DMS53 treated with DMSO at 0.1 percent for 48 hours (cell line): Measurements from ENCODE around the gene SCAI.
"Not testable (repeated sequence)": the region's sequence is repeated elsewhere in the genome, so short reads cannot be mapped to it uniquely, and the experiment has no call there.

Experiments
- DNase-seq: peaks from one replicate; lab custom pipeline; 2025; ENCODE audit not compliant: unreplicated experiment; lab: John Stamatoyannopoulos, UW

SCAI gene

DNA sequence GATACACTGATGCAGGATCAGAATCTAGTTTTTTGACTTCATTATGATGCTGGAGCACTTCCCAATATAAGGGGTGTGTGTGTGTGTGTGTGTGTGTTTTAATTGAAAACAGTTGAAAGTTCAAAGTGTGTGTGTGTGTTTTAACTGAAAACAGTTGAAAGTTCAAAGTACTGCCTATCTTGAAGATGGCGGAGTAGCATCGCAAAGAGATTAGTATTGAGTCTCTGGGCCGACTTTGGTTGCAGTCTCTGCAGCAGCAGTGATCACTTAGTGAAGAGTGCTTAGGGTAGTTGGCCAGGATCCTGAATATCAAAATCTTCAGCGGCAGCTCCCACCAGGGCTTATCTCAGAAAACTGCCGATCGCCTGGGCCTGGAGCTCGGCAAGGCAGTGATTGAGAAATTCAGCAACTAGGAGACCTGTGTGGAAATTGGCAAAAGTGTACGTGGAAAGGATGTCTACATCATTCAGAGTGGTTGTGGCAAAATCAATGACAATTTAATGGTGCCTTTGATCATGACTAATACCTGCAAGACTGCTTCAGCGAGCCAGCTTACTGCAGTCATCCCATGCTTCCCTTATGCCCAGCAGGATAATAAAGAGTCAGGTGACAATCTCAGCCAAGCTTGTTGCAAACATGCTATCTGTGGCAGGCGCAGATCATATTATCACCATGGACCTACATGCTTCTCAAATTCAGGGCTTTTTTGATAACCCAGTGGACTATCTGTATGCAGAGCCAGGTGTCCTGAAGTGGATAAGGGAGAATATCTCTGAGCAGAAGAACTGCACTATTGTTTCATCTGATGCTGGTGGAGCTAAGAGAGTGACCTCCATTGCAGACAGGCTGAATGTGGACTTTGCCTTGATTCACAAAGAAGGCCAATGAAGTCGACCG lies 7.3 kb upstream of the SCAI start:
- DNase-seq, result no peak

DNA sequence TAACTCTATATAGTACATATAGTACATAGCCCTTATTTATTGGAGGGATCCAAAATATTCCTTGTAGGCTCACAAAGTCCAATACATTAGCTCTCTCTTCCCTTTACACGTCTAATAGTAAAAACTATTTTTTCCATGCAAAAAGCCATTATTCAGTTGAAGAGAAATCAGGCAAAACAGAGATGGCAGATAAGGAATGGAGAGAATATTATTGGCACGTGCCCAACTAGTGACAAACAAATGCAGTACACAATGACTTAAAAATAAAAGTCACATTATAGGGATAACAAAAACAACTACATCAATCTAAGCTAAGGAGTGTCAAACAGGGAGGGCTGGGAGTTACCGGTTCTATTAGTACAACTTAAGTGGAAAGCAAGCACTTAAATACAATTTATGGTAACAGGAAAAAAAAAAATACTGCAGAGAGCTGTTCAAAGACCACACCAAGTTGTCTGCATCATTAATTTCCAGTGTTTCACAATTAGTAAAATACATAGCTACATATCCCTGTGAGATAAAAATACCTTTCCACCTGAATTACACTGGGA lies 4.1 kb upstream of the SCAI start:
- no peak for DNase-seq

DNA sequence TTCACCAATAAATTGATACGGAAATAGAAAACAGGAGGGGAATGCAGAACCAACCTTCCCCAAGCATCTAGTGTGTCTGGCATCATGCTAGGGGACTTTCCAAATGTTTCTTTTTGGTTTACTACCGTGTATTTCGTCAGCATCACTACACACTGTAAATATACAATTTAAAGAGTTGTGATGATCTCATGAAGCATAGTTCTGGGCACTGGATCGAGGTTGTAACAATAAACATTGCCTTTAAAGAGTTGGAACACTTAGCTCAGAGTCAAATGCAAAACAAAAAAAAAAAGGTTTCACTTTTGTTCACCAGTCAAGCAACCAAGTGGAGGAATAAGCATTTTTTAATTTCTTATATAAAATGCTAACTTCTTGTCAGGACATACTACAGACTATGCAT lies 2.9 kb upstream of the SCAI start:
- DNase-seq, result no peak

DNA sequence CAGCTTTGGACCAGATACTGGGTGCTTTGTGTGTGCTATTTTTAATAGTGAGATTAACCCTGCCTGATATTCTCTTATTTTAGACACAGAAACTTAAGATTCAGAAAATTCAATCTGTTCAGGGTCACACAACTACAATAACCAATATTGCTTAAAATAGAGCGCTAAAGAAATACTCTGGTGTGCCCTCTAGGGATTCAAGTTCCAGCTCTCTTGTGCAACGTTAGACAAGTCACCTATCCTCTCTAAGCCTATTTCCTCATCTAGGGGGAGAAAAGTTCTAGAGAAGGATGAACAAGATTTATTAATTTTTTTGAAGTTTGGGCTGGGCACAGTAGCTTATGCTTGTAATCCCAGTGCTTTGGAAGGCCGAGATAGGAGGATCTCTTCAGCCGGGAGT lies 2.1 kb upstream of the SCAI start:
- no peak for DNase-seq

DNA sequence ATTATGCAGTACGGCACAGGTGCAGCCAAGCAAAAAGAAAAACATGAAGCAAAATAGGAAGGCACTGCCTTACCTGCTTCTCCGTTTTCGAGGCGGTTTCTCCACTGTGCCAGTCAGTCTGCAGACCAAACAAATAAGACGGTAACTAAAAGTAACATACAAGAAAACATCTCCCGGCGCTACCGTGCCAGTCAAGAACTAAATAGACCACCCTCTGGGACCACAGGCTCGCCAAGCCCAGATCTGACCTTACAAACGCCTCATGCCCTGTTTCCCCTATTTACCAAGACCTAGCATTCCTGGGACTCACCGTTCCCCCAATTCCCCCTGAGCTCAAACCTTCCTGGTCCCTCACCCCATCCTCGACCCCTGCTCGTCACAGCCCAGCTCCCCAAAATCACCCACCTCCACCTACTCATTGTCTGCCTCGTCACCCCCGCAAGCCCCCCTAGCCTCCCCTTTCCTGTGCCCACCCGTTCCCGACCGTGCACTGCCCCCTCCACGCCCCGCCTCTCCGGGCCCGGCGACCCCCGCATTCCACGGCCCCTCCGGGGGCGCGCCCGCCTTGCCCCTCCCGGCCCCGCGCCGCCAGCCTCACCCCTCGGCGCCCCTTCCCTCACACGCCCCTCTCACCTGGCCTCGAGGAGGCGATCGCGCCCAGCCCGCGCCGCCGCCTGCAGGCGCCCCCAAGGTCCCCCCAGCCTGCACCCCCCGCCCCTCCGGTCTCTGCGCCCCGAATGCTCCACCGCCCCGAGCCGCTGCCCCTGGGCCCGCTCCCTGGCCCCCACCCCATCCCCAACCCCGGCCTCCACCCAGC lies 560 bp downstream of the SCAI start:
- DNase-seq, result no peak

DNA sequence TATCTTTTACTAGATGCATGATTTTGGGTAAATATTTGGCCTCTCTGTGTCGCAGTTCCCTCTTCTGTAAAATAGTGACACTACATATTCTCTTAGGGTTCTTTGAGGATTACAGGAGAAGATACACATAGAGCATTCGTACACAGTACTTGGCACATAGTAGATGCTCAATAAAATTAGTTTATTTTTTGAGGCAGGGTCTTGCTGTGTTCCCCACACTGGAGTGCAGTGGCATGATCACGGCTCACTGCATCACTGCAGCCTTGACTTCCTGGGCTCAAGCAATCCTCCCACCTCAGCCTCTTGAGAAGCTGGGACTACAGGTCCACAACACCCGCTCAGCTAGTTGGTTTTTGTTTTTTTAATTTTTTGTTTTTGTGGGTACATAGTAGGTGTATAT lies 1.6 kb downstream of the SCAI start:
- no peak for DNase-seq

DNA sequence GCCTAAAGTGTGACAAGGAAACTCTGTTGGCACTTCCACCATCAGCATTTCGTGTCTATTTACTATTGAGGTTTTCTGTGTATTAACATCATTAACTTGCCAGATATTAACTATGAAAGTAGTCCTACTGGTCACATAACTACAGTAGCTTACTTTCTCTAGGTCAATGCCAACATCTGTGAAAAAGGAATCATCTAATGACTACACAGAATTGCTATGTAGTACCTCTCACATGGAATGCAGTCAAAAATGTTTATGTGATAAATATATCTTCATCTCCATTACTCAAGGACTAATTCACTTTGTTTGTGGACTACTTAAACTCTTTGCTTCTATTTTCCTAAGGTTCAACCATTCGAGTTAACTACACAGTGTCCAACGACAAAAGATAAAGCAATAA lies 2.1 kb downstream of the SCAI start:
- DNase-seq, result no peak

DNA sequence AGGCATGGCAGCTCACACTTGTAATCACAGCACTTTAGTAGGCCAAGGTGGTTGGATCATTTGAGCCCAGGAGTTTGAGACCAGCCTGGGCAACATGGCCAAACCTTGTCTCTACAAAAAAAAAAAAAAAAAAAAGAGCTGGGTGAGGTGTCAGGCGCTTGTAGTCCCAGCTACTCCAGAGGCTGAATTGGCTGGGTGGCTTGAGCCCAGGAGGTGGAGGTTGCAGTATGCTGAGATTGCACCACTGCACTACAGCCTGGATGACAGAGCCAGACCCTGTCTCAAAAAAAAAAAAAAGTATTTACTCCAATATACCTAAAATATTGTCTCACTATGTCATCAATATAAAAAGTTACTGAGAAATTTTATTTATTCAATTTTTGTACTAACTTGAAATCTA lies 2.8 kb downstream of the SCAI start:
- no peak for DNase-seq

DNA sequence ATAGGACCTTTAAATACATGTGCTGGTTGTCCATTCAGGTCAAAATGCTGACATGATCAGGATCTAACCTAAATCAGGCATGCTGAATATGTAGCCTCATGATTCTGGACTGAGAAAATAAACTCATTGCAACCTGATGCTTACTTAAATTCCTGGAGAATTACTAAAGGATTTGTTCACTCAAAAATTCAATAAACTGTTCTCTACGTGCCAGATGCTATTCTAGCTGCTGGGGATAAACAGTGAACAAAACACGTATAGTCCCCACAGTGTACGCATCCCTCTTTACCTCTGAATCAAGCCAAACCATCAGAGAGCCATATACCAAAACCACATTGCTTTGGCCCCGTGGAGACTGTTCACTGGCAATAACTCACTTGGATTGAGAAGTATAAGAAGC lies 6.1 kb downstream of the SCAI start:
- DNase-seq, result no peak

DNA sequence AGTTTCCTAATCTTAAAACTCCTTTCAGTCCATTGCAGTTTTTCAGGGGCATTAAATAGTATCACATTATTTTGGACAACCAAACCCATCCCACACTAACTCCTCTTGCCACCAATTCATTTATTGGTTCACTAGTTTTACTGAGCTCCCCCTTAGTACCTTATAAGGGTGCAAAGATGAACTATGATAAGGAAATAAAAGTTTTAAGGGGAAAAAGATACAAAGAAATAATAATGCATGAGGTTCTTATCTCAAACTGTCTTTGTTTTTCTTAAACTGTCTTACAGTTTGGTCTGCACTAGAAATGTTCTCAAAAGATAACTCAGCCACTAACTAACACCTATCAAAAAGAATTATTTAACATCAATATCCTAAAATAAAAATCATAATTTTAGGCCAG lies 8.4 kb downstream of the SCAI start:
- DNase-seq, result no peak

DNA sequence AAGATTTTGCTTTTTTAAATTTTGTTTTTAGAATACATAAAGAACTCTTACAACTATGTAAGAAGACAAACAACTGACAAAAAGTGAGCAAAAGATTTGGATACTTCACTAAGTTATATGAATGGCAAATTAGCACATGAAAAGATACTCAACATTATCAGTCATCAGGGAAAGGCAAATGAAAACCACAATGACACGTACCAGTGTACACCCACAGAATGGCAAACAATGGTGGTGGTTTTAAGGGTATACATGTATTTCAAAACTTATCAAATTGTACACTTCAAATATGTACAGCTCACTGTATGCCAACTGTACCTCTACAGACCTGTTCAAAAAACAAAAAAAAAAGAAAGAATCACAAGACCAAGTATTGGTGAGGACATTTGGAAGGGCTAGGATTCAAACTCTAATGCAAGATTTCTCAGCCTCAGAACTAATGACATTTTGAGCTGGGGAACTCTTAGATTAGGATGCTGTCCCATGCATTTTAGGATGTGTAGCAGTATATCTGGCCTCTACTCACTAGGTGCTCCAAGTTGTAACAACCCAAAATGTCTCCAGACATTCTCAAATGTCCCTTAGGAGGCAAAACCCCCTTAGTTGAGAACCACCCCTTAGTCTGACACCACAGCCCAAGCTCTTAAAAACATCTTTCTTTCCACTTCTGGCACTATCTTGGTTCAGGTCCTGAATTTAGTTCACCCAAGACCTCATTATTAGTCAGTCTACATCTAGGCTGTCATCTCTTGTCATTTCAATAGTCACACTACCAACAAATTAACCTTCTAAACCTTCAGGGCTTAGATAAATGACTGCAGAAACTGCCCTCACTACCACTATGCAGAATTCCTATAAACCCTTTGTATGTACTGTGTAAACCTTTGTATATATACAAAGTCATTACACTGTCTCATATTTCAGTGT lies 9.7 kb downstream of the SCAI start:
- no peak for DNase-seq

DNA sequence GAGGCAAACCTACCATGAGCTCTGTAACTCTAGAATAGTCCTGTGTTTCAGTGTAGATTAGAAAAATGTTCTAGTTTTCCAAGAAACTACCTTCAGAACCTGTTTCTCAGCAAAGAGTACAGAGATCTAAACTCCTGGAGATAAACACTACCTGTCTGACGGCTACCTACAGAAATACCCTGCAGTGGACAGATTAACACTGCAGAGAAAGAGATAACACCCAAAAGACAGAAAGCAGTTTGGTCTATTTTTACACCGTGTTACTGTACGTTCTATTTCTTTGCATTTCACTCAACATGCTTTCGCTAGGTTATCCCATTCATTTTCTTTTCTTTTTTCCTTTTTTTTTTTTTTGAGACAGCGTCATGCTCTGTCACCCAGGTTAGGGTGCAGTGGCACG lies 11.6 kb downstream of the SCAI start:
- no peak for DNase-seq

DNA sequence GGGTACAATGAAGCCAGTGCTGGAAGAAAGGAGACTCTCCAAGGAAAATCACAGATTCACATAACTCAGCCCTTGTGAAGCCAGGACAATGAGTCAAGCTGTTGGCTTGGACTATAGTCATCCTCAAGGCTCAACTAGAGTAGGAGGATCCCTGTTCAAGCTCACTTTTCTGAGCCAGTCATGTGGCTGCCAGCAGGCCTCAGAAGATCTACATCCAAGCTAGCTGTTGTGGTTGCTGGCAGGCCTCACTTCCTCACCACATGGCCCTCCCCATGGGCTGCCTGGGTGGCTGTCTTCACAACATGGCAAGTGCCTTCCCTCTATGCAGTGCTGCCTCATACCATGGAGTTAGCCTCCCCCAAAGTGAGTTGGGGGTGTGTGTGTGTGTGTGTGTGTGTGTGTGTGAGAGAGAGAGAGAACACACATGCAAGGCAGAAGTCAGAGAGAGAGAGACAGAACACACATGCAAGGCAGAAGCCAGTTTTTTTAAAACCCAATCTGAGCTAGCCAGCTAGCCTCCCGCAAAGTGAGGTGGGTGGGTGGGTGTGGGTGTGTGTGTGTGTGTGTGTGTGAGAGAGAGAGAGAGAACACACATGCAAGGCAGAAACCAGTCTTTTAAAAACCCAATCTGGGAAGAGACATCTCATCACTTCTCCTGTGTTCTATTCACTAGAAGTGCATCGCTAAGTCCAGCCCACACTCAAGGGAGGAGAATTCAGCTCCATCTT lies 17.1 kb downstream of the SCAI start:
- no peak for DNase-seq

DNA sequence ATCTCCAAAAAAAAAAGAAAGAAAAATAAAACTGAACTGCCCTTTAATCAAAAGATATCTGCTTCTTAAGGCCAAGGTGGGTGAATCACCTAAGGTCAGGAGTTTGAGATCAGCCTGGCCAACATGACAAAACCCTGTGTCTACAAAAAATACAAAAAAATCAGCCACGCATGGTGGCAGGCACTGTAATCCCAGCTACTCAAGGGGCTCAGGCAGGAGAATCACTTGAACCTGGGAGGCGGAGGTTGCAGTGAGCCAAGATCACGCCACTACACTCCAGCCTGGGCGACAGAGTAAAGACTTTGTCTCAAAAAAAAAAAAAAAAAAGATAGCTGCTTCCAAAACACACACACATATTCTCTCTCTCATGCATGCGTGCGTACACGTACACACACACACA lies 17.8 kb downstream of the SCAI start:
- DNase-seq, result no peak

DNA sequence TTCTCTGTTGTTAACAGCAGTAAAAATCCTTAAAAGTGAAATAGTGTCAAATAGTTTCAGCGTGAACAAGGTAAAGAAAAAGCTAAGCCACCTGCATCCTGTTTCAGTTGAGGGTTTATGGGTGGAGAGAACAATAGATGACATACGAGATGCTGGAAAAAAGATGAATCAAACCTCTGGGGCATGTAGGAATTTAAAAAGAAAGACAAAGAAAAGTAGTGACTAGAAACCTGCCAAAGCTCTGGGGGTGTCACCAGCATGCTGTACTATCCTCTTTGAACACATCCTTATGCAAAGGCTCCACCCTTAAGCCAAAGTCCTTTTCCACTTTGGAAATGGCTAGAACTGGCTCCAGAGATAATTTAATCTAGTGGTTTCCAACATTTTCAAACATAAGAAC lies 22.2 kb downstream of the SCAI start:
- peak; percentile 16 for DNase-seq

DNA sequence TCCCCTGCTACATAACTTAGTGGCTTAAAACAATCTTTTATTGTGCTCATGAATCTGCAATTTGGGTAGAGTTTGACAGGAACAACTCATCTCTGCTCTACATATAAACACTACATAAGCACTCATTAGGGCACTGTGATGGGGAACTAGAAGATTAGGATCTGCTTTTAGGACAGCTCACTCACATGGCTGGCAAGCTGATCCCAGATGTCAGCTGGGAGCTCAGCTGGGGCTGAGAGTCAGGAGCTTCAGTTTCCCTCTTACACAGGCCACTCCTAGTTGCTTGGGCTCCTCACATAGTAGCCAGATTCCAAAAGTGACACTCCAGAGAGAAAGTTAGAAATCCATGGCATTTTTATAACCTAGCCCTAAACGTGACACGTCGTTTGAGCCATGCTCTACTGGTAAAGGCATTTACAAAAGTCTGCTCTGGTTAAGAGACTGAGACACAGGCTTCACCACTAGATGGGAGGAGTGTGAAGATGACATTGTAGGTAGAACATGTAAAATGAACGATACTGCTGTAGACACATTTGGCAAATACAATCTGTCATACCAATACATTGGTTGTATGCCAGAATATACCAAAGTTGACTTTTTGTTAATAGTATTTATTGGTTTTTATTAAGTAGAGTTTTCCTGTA lies 23.6 kb downstream of the SCAI start:
- DNase-seq, result no peak

DNA sequence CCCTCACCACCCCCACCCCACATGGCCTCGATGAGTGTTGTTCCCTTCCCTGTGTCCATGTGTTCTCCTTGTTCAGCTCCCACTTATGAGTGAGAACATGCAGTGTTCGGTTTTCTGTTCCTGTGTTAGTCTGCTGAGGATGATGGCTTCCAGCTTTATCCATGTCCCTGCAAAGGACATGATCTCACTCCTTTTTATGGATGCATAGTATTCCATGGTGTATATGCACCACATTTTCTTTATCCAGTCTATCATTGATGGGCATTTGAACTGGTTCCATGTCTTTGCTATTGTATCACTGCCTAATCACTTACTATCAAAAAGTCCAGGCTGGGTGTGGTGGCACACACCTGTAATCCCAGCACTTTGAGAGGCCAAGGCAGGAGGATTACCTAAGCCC lies 24.6 kb downstream of the SCAI start:
- not testable (repeated sequence) for DNase-seq

DNA sequence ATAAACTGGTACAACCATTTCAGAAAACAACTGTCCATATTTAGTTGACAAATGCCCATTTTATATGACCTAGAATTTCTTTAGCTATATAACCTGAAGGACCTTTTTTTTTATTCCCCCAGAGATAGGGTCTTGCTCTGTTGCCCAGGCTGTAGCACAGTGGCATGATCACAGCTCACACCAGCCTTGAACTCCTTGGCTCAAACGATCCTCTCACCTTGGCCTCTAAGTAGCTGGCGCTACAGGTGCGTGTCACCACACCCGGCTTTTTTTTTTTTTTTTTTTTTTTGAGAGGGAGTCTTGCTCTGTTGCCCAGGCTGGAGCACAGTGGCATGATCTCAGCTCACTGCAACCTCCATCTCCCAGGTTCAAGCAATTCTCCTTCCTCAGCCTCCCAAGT lies 28.8 kb downstream of the SCAI start:
- DNase-seq, result not testable (repeated sequence)

DNA sequence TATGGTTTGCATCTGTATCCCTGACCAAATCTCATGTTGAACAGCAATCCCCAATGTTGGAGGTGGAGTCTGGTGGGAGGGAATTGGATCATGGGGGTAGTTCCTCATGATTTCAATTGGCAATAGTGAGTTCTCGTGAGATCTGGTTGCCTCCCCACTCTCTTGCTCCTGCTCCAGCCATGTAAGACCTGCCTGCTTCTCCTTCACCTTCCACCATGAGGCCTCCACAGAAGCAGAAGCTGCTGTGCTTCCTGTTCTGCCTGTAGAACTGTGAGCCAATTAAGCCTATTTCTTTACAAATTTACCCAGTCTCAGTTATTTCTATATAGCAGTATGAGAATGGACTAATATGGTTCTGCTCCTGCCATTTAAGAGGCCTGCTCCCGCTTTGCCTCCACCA lies 32.9 kb downstream of the SCAI start:
- DNase-seq, result no peak

DNA sequence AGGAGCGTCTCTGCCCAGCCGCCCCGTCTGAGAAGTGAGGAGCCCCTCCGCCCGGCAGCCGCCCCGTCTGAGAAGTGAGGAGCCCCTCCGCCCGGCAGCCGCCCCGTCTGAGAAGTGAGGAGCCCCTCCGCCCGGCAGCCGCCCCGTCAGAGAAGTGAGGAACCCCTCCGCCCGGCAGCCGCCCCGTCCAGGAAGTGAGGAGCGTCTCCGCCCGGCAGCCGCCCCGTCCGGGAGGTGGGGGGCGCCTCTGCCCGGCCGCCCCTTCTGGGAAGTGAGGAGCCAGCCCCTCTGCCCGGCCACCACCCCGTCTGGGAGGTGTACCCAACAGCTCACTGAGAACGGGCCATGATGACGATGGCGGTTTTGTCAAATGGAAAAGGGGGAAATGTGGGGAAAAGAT lies 34.8 kb downstream of the SCAI start:
- not testable (repeated sequence) for DNase-seq
